Measurements from ENCODE around the gene TMEM132D.

DNA sequence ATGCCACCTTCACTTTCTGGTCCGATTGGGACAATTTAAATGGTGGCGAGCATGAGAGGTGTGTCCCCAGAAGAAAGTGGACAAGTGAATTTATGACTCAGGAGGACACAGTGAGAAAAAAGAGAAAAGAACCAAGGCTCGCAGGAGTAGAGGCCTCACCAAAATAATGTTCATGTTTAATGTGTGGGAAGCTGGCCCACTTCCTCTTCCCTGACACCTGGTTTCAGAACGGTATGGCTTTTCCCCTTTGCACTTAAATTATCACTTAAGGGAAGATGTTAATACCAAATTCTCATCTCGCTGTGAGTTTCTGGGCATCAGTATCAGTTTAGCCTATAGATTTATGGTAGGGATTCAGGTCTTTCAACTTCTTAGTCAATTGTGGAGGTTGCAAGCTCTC, 824.1 kb downstream of the TMEM132D start:
- no peak for TF ChIP-seq CTCF (conservative IDR thresholded peaks at IDR 0.05; ENCODE audit: low read depth, low read length)
- no peak for TF ChIP-seq POLR2A (IDR thresholded peaks at IDR 0.05; ENCODE audit: low read depth, low read length)
- no peak for TF ChIP-seq CEBPB (IDR thresholded peaks at IDR 0.05; ENCODE audit: low read depth, low read length)
- no peak for TF ChIP-seq SMC3 (IDR thresholded peaks at IDR 0.05; ENCODE audit: low read depth, low read length)
- TF ChIP-seq FOS (IDR thresholded peaks at IDR 0.05; ENCODE audit: low read depth, low read length) = no peak
- no peak for TF ChIP-seq RCOR1 (IDR thresholded peaks at IDR 0.05; ENCODE audit: insufficient replicate concordance, low read length)
- TF ChIP-seq, protein P1, sequence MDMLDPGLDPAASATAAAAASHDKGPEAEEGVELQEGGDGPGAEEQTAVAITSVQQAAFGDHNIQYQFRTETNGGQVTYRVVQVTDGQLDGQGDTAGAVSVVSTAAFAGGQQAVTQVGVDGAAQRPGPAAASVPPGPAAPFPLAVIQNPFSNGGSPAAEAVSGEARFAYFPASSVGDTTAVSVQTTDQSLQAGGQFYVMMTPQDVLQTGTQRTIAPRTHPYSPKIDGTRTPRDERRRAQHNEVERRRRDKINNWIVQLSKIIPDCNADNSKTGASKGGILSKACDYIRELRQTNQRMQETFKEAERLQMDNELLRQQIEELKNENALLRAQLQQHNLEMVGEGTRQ (IDR thresholded peaks at IDR 0.05; ENCODE audit: low read depth, low read length) = no peak
- TF ChIP-seq RFX5 (IDR thresholded peaks at IDR 0.05; ENCODE audit: low read depth, low read length) = no peak
- TF ChIP-seq RAD21 (IDR thresholded peaks at IDR 0.05; ENCODE audit: low read length) = no peak
- TF ChIP-seq, protein P2, sequence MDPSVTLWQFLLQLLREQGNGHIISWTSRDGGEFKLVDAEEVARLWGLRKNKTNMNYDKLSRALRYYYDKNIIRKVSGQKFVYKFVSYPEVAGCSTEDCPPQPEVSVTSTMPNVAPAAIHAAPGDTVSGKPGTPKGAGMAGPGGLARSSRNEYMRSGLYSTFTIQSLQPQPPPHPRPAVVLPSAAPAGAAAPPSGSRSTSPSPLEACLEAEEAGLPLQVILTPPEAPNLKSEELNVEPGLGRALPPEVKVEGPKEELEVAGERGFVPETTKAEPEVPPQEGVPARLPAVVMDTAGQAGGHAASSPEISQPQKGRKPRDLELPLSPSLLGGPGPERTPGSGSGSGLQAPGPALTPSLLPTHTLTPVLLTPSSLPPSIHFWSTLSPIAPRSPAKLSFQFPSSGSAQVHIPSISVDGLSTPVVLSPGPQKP (IDR thresholded peaks at IDR 0.05; ENCODE audit: borderline replicate concordance, low read depth, low read length) = no peak
- no peak for TF ChIP-seq CHD1 (IDR thresholded peaks at IDR 0.05; ENCODE audit: low read depth, low read length)
- no peak for TF ChIP-seq NFE2L2 (IDR thresholded peaks at IDR 0.05; ENCODE audit: low read depth, low read length)
- no peak for TF ChIP-seq BHLHE40 (IDR thresholded peaks at IDR 0.05; ENCODE audit: low read depth, low read length)
